Sigmoid colon (tissue), 4 donors: ENCODE measurements around the gene RFC3.

Experiments
- CTCF ChIP-seq, 4 experiments: fragments of 450-650 bp in 3 of 4; fragments of 200-600 bp in 1 of 4; IDR thresholded peaks; one replicate each; pipeline ENCODE4 v1.5.1; 2016 to 2019; ENCODE audit warnings: antibody characterized with exemption in 4 of 4, mild to moderate bottlenecking in 3 of 4, moderate library complexity in 2 of 4
- EP300 ChIP-seq, 4 donors: sonication (generic); formaldehyde crosslinking; IDR thresholded peaks; one replicate each; pipeline ENCODE4 v1.6.1; 2017; ENCODE audit warnings: antibody characterized with exemption in 4 of 4
- POLR2A ChIP-seq, 2 donors: fragments of 450-650 bp; IDR thresholded peaks; one replicate each; pipeline ENCODE4 v1.6.1; 2016; ENCODE audit warnings: antibody characterized with exemption in 2 of 2, mild to moderate bottlenecking in 2 of 2, moderate library complexity in 2 of 2
- POLR2AphosphoS5 ChIP-seq, 4 donors: sonication (generic); formaldehyde crosslinking; IDR thresholded peaks; one replicate each; pipeline ENCODE4 v1.6.1; 2017; ENCODE audit warnings: antibody characterized with exemption in 4 of 4

GRCh38 chr13:33876716-33877394, 58.9 kb downstream of the RFC3 start:
- TF ChIP-seq POLR2A (IDR thresholded peaks at IDR 0.05) (no peak), POLR2AphosphoS5 (IDR thresholded peaks at IDR 0.05) (no peak), CTCF (IDR thresholded peaks at IDR 0.05) (no peak), EP300 (IDR thresholded peaks at IDR 0.05) (no peak)
